OCI-LY1 (cell line): Measurements from ENCODE around the gene SLC43A1.

Experiments used
- EZH2 ChIP-seq: fragments of 200-600 bp; sonication (generic), shearing (Covaris generic); IDR thresholded peaks from 2 replicates; pipeline ENCODE4 v1.8.0; 2017; ENCODE audit warnings: borderline replicate concordance, mixed run types, mild to moderate bottlenecking, antibody characterized with exemption, low read length, moderate library complexity, mixed read lengths
- TF ChIP-seq, protein P1 (sequence below): fragments of 200-600 bp; sonication (generic), shearing (Covaris generic); IDR thresholded peaks from 2 replicates; pipeline ENCODE4 v1.5.1; 2017; ENCODE audit warnings: mild to moderate bottlenecking, antibody characterized with exemption, low read length, moderate library complexity, mixed read lengths

DNA sequence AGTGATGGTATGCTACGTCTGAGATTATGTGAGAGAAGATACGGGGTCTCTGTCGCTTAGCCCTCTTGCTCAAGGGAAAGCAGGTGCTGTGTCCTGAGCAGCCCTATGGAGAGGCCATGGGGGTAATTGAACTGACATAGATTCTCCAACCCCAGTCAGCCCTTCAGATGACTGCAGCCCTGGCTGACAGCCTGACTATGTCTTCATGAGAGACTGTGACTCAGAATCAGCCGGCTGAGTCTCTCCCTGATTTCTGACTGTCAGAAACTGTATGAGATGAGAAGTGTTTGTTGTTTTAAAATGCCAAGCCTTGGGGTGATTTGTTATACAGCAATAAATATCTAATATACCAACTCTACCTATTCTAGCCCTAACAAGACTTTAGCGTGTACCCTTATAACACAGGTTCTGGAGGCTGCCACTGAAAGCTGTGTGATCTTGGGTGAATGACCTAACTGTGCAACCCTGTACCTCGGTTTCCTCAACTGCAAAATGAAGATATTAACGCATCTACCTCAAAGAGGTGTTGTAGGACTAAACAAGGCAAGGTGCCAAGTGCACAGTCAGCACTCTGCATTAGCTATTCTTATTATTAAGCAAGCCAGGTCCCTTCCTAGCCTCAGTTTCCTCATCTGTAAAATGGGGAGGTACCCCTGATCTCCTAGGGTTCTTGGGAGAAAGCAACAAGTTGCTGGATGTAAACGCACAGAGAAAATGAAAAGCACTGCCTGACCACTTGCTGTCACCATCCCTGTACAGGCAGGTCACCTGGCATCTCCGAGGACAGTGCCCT lies 24.9 kb downstream of the SLC43A1 start:
- TF ChIP-seq, protein P1, sequence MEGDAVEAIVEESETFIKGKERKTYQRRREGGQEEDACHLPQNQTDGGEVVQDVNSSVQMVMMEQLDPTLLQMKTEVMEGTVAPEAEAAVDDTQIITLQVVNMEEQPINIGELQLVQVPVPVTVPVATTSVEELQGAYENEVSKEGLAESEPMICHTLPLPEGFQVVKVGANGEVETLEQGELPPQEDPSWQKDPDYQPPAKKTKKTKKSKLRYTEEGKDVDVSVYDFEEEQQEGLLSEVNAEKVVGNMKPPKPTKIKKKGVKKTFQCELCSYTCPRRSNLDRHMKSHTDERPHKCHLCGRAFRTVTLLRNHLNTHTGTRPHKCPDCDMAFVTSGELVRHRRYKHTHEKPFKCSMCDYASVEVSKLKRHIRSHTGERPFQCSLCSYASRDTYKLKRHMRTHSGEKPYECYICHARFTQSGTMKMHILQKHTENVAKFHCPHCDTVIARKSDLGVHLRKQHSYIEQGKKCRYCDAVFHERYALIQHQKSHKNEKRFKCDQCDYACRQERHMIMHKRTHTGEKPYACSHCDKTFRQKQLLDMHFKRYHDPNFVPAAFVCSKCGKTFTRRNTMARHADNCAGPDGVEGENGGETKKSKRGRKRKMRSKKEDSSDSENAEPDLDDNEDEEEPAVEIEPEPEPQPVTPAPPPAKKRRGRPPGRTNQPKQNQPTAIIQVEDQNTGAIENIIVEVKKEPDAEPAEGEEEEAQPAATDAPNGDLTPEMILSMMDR = no peak
- TF ChIP-seq EZH2 = no peak
